HepG2 (cell line): ENCODE results near the gene HLF. TPM values are rescaled to one million over a fixed set of nuclear protein-coding genes. Genes with fewer than 3 reads are reported as not detected.

Experiments
- AHDC1 ChIP-seq: sonication (generic); formaldehyde crosslinking; IDR thresholded peaks from 2 replicates; pipeline ENCODE4 v1.5.1; 2020; ENCODE audit warnings: mild to moderate bottlenecking, missing genetic modification reagents, borderline replicate concordance
- ATF2 ChIP-seq: sonication (generic); formaldehyde crosslinking; IDR thresholded peaks from 2 replicates; pipeline ENCODE4 v1.4.0; 2020; ENCODE audit warnings: missing genetic modification reagents
- HDAC6 ChIP-seq: fragments of 200-600 bp; sonication (generic); IDR thresholded peaks from 2 replicates; pipeline ENCODE4 v1.7.0; 2017; ENCODE audit warnings: mild to moderate bottlenecking, antibody characterized with exemption, low read length, low read depth
- HNF1A ChIP-seq, 2 experiments: sonication (generic) in 1 of 2; formaldehyde crosslinking in 1 of 2; IDR thresholded peaks; 2 replicates each; pipeline versions ENCODE4 v1.4.0 to v1.6.1; 2016 to 2020; ENCODE audit warnings: borderline replicate concordance in 1 of 2, low read depth in 1 of 2, mild to moderate bottlenecking in 1 of 2, missing genetic modification reagents in 1 of 2
- HNRNPK ChIP-seq: fragments of 200-400 bp; formaldehyde crosslinking; IDR thresholded peaks from 2 replicates; pipeline ENCODE4 v1.6.1; 2018; ENCODE audit warnings: low read length, low read depth, moderate library complexity, mild to moderate bottlenecking; ENCODE audit not compliant: poor library complexity, severe bottlenecking
- KAT7 ChIP-seq: IDR thresholded peaks from 2 replicates; pipeline ENCODE4 v1.6.1; 2018; ENCODE audit warnings: borderline replicate concordance, missing compliant biosample characterization
- KLF11 ChIP-seq: IDR thresholded peaks from 2 replicates; pipeline ENCODE4 v1.6.1; 2016; ENCODE audit warnings: missing compliant biosample characterization
- MEF2D ChIP-seq: sonication (generic); formaldehyde crosslinking; IDR thresholded peaks from 2 replicates; pipeline ENCODE4 v1.5.1; 2020; ENCODE audit warnings: mild to moderate bottlenecking, missing genetic modification reagents
- RBFOX2 ChIP-seq: fragments of 200-400 bp; formaldehyde crosslinking; IDR thresholded peaks from 2 replicates; pipeline ENCODE4 v1.6.1; 2017; ENCODE audit warnings: low read depth, mild to moderate bottlenecking, low read length
- TP53 ChIP-seq: sonication (generic); formaldehyde crosslinking; conservative IDR thresholded peaks from 2 replicates; pipeline ENCODE4 v1.4.0; 2020; ENCODE audit warnings: missing genetic modification reagents
- ZNF713 ChIP-seq: sonication (generic); formaldehyde crosslinking; IDR thresholded peaks from 2 replicates; pipeline ENCODE4 v1.4.0; 2020; ENCODE audit warnings: mild to moderate bottlenecking, missing genetic modification reagents
- polyA plus RNA-seq, 8 experiments: library from polyadenylated mRNA; depleted of rRNA in 3 of 8; stranded (reverse) in 7 of 8; unstranded in 1 of 8; fragments of >200 nt; fragmentation: Illumina TruSeq in 4 of 8; extraction: Trizol in 4 of 8; gene quantifications; 2 replicates each; pipeline versions ENCODE4 v1.2.1 to v1.2.3, GENCODE V29; 2011 to 2016; ENCODE audit warnings: low read depth in 4 of 8, missing spikeins in 1 of 8, mixed read lengths in 1 of 8; ENCODE audit not compliant: insufficient read depth in 1 of 8
- total RNA-seq, 5 experiments: library from RNA; depleted of rRNA; stranded (reverse); fragments of >200 nt; fragmentation: Illumina TruSeq; extraction: Trizol; gene quantifications; 2 replicates each; pipeline ENCODE4 v1.2.3, GENCODE V29; 2016; ENCODE audit warnings: low read depth in 1 of 5
- TF ChIP-seq, protein P1 (sequence below): sonication (generic); IDR thresholded peaks from 2 replicates; pipeline ENCODE4 v1.6.1; 2016; ENCODE audit warnings: low read depth, borderline replicate concordance
- TF ChIP-seq, protein P2 (sequence below), 2 experiments: sonication (generic) in 1 of 2; formaldehyde crosslinking in 1 of 2; IDR thresholded peaks; 2 replicates each; pipeline versions ENCODE4 v1.4.0 to v1.6.1; 2018 to 2020; ENCODE audit warnings: missing genetic modification reagents in 2 of 2, borderline replicate concordance in 1 of 2, low read depth in 1 of 2, mild to moderate bottlenecking in 1 of 2, missing biosample characterization in 1 of 2

HLF gene
- total and polyA plus RNA-seq, 2 of the 13 experiments (the other 11 are each of a cell fraction or from before 2014, with no cell fraction given): 202 to 346 TPM

DNA sequence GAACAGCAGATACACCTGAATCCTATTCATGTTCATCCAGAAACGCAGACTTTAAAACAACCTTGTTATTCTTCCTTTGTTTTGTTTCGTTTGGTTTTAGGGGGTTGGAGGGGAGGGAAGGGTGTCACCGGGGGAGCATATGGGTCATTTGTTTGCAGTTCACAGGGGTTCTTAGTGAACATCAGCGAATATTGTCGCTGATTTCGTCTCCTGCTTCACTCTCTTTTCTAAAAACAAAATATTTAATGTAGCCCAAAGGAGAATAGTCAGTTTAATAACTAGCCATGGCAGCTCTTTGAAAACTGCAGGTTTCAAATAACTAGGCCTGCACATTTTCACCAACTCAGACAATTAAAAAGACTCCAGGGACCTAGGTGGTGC lies 37.6 kb downstream of the HLF start (continued):
- TF ChIP-seq AHDC1 (CRISPR knock-in tag): peak; percentile 60; the same call in 1 of the 2 replicates
- no peak for TF ChIP-seq TP53
- TF ChIP-seq MEF2D (CRISPR knock-in tag): 0 out of 2 replicates have a peak, but pooled peaks have one; percentile 14
- TF ChIP-seq, protein P1, sequence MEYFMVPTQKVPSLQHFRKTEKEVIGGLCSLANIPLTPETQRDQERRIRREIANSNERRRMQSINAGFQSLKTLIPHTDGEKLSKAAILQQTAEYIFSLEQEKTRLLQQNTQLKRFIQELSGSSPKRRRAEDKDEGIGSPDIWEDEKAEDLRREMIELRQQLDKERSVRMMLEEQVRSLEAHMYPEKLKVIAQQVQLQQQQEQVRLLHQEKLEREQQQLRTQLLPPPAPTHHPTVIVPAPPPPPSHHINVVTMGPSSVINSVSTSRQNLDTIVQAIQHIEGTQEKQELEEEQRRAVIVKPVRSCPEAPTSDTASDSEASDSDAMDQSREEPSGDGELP: no peak
- TF ChIP-seq HDAC6: no peak
- no peak for TF ChIP-seq ZNF713 (CRISPR knock-in tag)
- 0 out of 2 replicates have a peak, but pooled peaks have one; percentile 5 for TF ChIP-seq KAT7 (CRISPR knock-in tag)
- no peak for TF ChIP-seq RBFOX2
- no peak for TF ChIP-seq ATF2
- TF ChIP-seq HNRNPK: peak; percentile 66
- TF ChIP-seq, protein P2, sequence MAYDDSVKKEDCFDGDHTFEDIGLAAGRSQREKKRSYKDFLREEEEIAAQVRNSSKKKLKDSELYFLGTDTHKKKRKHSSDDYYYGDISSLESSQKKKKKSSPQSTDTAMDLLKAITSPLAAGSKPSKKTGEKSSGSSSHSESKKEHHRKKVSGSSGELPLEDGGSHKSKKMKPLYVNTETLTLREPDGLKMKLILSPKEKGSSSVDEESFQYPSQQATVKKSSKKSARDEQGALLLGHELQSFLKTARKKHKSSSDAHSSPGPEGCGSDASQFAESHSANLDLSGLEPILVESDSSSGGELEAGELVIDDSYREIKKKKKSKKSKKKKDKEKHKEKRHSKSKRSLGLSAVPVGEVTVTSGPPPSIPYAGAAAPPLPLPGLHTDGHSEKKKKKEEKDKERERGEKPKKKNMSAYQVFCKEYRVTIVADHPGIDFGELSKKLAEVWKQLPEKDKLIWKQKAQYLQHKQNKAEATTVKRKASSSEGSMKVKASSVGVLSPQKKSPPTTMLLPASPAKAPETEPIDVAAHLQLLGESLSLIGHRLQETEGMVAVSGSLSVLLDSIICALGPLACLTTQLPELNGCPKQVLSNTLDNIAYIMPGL (CRISPR knock-in tag; IDR thresholded peaks at IDR 0.05; ENCODE audit: borderline replicate concordance in 1 of 2, low read depth in 1 of 2): no peak
- no peak for TF ChIP-seq KLF11 (CRISPR knock-in tag)
- TF ChIP-seq HNF1A (IDR thresholded peaks at IDR 0.05; ENCODE audit: low read depth): 0 out of 2 replicates have a peak, but pooled peaks have one; percentile 11
- no peak for TF ChIP-seq HNF1A (CRISPR knock-in tag; IDR thresholded peaks at IDR 0.05; ENCODE audit: borderline replicate concordance)
